HepG2 (cell line): ENCODE results near the gene COL9A3.

ENCODE experiments used
- ATF3 ChIP-seq: sonication (generic); formaldehyde crosslinking; IDR thresholded peaks from 2 replicates; pipeline ENCODE4 v1.4.0; 2020; ENCODE audit warnings: missing genetic modification reagents
- CTCF ChIP-seq: sonication (generic); formaldehyde crosslinking; IDR thresholded peaks from 2 replicates; pipeline ENCODE4 v1.5.0; 2020; ENCODE audit warnings: mild to moderate bottlenecking, missing genetic modification reagents, moderate library complexity
- SNRNP70 ChIP-seq: fragments of 200-400 bp; formaldehyde crosslinking; IDR thresholded peaks from 2 replicates; pipeline ENCODE4 v1.6.1; 2017; ENCODE audit warnings: mild to moderate bottlenecking, low read depth, low read length, moderate library complexity
- SRF ChIP-seq: IDR thresholded peaks from 2 replicates; pipeline ENCODE4 v1.6.1; 2011; ENCODE audit warnings: mild to moderate bottlenecking, low read depth, low read length, moderate library complexity
- TAF1 ChIP-seq: sonication (generic); formaldehyde crosslinking; IDR thresholded peaks from 2 replicates; pipeline ENCODE4 v1.4.0; 2020; ENCODE audit warnings: missing genetic modification reagents
- WIZ ChIP-seq: sonication (generic); formaldehyde crosslinking; IDR thresholded peaks from 2 replicates; pipeline ENCODE4 v1.5.1; 2020; ENCODE audit warnings: mild to moderate bottlenecking, missing genetic modification reagents
- YY1 ChIP-seq: IDR thresholded peaks from 2 replicates; pipeline ENCODE4 v1.6.1; 2011; ENCODE audit warnings: low read length, low read depth, moderate library complexity, mild to moderate bottlenecking; ENCODE audit not compliant: insufficient read depth, insufficient replicate concordance
- ZHX1 ChIP-seq: sonication (generic); formaldehyde crosslinking; IDR thresholded peaks from 2 replicates; pipeline ENCODE4 v1.8.1; 2022; ENCODE audit warnings: low read depth, mild to moderate bottlenecking, missing genetic modification reagents
- ZNF670 ChIP-seq: sonication (generic); formaldehyde crosslinking; IDR thresholded peaks from 2 replicates; pipeline ENCODE4 v1.8.0; 2022; ENCODE audit warnings: mild to moderate bottlenecking, missing genetic modification reagents, borderline replicate concordance

GRCh38 chr20:62825986-62826645, 9.3 kb downstream of the COL9A3 start:
- no peak for TF ChIP-seq TAF1
- TF ChIP-seq ZNF670 (CRISPR knock-in tag): no peak
- TF ChIP-seq CTCF (CRISPR knock-in tag): no peak
- TF ChIP-seq WIZ (CRISPR knock-in tag): no peak
- TF ChIP-seq ZHX1 (CRISPR knock-in tag): no peak
- no peak for TF ChIP-seq ATF3
- no peak for TF ChIP-seq SRF
- TF ChIP-seq SNRNP70: no peak
- TF ChIP-seq YY1: no peak
